Astrocyte (in vitro differentiated cells and primary cell): ENCODE measurements around the gene RIT1.

Experiments
- EZH2 ChIP-seq: IDR thresholded peaks from 2 replicates; pipeline ENCODE4 v1.6.1; 2012; ENCODE audit warnings: mild to moderate bottlenecking, low read length, inconsistent platforms; ENCODE audit not compliant: insufficient read depth
- TF ChIP-seq, protein P1 (sequence below): IDR thresholded peaks from 2 replicates; pipeline ENCODE4 v1.5.1; 2011; ENCODE audit warnings: low read depth, mild to moderate bottlenecking, inconsistent platforms, low read length, moderate library complexity; ENCODE audit not compliant: insufficient read depth

DNA sequence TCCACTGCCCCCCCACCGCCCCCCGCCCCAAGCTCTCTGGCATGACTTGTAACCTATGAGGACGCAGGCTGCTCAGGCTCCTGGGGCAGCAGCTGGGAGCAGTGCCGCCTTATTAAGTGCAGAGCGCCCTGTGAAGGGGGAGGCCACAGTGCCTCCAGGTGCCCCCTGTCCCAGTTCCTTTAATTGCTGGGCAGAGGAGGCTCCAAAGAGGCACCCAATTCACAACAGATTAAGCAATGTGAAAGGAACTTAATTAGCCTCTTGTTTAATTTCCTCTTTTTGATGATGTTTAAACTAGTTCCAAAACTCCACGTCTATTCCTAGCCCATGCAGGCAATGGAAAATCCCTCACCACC, 33.3 kb upstream of the RIT1 start:
- TF ChIP-seq, protein P1, sequence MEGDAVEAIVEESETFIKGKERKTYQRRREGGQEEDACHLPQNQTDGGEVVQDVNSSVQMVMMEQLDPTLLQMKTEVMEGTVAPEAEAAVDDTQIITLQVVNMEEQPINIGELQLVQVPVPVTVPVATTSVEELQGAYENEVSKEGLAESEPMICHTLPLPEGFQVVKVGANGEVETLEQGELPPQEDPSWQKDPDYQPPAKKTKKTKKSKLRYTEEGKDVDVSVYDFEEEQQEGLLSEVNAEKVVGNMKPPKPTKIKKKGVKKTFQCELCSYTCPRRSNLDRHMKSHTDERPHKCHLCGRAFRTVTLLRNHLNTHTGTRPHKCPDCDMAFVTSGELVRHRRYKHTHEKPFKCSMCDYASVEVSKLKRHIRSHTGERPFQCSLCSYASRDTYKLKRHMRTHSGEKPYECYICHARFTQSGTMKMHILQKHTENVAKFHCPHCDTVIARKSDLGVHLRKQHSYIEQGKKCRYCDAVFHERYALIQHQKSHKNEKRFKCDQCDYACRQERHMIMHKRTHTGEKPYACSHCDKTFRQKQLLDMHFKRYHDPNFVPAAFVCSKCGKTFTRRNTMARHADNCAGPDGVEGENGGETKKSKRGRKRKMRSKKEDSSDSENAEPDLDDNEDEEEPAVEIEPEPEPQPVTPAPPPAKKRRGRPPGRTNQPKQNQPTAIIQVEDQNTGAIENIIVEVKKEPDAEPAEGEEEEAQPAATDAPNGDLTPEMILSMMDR: no peak
- TF ChIP-seq EZH2: no peak
